Measurements from ENCODE around the gene FAM168A. TPM values are rescaled to one million over a fixed set of nuclear protein-coding genes. Genes with fewer than 3 reads are reported as not detected.

FAM168A gene
- total RNA-seq, 1 donor from 2014 or later: 50.8 TPM

DNA sequence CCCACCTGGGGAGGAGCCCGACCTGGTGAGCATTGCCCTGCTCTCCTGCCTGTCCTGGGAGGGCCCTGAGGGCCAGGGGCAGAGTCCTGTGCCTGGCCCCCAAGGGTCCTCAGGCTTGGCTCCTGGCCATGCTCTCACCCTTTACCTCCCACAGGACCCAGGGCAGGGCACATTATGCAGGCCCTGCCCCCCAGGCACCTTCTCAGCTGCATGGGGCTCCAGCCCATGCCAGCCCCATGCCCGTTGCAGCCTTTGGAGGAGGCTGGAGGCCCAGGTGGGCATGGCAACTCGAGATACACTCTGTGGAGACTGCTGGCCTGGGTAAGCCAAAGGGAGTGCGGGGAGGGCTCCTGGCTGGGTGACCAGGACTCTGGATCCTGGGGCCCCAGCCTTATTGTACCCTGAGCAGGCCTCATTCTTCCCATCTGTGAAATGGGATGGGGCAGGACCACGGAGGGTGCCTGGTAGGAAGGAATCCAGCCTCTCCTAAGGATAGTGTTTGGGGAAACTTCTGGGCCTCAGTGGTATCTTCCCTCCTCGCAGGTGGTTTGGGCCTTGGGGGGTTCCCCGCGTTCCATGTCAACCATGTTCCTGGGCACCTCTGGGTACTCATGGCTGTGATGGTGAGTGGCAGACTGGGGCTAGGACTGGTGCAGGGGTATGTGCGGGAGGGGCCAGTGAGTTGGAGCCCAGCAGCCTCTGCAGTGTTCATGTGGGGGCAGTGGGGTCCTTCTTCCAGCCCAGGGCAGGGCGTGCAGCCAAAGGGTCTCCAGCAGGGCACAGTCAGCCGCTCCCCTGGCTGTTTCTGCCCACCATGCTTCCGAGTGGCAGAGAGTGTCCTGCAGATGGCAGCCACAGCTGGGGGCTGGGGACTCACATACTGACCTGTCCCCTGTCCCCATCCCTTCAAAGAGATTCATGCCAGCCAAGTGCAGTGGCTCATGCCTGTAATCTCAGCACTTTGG is 207.0 kb downstream of the FAM168A start:
- no peaks in the 10 kb centered on the region for H3K36me3 Mint-ChIP-seq (ENCODE audit: insufficient read depth)
- H3K27ac Mint-ChIP-seq: no peak overlapping the region
- peaks cover 5% of the 10 kb centered on the region for H3K4me1 Mint-ChIP-seq (ENCODE audit: low read depth)
- TF ChIP-seq, protein P1, sequence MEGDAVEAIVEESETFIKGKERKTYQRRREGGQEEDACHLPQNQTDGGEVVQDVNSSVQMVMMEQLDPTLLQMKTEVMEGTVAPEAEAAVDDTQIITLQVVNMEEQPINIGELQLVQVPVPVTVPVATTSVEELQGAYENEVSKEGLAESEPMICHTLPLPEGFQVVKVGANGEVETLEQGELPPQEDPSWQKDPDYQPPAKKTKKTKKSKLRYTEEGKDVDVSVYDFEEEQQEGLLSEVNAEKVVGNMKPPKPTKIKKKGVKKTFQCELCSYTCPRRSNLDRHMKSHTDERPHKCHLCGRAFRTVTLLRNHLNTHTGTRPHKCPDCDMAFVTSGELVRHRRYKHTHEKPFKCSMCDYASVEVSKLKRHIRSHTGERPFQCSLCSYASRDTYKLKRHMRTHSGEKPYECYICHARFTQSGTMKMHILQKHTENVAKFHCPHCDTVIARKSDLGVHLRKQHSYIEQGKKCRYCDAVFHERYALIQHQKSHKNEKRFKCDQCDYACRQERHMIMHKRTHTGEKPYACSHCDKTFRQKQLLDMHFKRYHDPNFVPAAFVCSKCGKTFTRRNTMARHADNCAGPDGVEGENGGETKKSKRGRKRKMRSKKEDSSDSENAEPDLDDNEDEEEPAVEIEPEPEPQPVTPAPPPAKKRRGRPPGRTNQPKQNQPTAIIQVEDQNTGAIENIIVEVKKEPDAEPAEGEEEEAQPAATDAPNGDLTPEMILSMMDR (IDR thresholded peaks at IDR 0.05; ENCODE audit: unreplicated experiment): no peak
- H3K4me3 Mint-ChIP-seq (ENCODE audit: low read depth): no peak overlapping the region
- no peaks in the 10 kb centered on the region for H3K9me3 Mint-ChIP-seq (ENCODE audit: low read depth)
- no peaks in the 10 kb centered on the region for H3K27me3 Mint-ChIP-seq
- DNase-seq (ENCODE audit: low spot score, unreplicated experiment): no peak

GRCh38 chr11:73389916-73390315 is 208.0 kb downstream of the FAM168A start:
- Mint-ChIP-seq H3K27ac (no peak overlapping the region), H3K4me3 (ENCODE audit: low read depth) (no peak overlapping the region), H3K27me3 (no peaks in the 10 kb centered on the region), H3K36me3 (ENCODE audit: insufficient read depth) (no peaks in the 10 kb centered on the region), H3K4me1 (ENCODE audit: low read depth) (peaks cover 12% of the 10 kb centered on the region), H3K9me3 (ENCODE audit: low read depth) (no peaks in the 10 kb centered on the region)
- no peak for DNase-seq (ENCODE audit: low spot score, unreplicated experiment)
- TF ChIP-seq, protein P1 (IDR thresholded peaks at IDR 0.05; ENCODE audit: unreplicated experiment): no peak

- Mint-ChIP-seq H3K27me3 (no peaks in the 10 kb centered on the region), H3K36me3 (ENCODE audit: insufficient read depth) (no peaks in the 10 kb centered on the region), H3K4me3 (ENCODE audit: low read depth) (no peak overlapping the region), H3K4me1 (ENCODE audit: low read depth) (peaks cover 13% of the 10 kb centered on the region), H3K9me3 (ENCODE audit: low read depth) (no peaks in the 10 kb centered on the region), H3K27ac (no peak overlapping the region)
- TF ChIP-seq, protein P1 (IDR thresholded peaks at IDR 0.05; ENCODE audit: unreplicated experiment): no peak
- DNase-seq (ENCODE audit: low spot score, unreplicated experiment): no peak
Observed at GRCh38 chr11:73389134-73389525, 208.8 kb downstream of the FAM168A start.

DNA sequence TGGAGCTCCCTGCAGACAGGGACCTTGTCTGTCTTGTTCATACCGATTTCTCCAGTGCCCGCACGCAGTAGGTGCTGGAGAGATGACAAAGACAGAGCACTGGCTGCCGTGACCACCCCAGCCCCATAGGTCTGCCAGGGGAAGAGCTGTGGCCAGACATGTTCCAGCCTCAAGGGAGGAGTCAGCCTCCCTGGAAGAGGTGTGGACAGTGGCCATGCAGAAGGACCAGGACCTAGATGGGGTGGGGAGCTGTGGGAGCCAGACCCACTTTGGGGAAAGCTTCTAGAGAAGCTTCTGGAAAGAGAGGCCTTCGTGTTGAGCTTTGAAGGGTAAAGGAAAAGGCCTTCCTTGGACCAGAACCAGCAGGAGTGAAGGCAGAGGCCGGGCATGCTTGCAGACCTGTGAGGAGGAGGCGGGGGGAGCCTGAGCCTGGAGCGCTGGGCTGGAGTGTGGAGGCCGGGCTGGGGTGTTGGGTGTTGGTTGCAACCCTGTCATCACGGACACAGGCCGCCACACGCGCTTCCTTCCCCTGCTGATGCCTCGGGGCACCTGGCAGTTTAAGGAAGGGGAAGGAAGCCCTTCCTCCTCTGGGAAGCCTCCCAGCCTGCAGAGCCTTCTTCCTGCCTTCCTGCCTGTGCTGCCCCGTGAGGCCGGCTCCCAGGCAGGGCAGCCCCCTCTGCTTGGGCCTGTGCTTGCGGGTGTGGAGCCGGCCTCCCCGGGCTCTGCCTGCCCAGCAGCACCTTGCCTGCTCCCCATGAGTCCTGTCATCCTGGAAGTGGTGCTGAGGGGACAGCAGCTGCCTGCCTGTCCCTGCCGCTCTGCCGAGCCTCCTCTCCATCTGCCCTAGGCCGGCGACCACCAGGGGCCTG is 209.4 kb downstream of the FAM168A start:
- Mint-ChIP-seq H3K4me3 (ENCODE audit: low read depth) (no peak overlapping the region), H3K9me3 (ENCODE audit: low read depth) (no peaks in the 10 kb centered on the region), H3K27me3 (no peaks in the 10 kb centered on the region), H3K27ac (no peak overlapping the region), H3K36me3 (ENCODE audit: insufficient read depth) (no peaks in the 10 kb centered on the region), H3K4me1 (ENCODE audit: low read depth) (peaks cover 13% of the 10 kb centered on the region)
- TF ChIP-seq, protein P1 (IDR thresholded peaks at IDR 0.05; ENCODE audit: unreplicated experiment): no peak
- no peak for DNase-seq (ENCODE audit: low spot score, unreplicated experiment)

DNA sequence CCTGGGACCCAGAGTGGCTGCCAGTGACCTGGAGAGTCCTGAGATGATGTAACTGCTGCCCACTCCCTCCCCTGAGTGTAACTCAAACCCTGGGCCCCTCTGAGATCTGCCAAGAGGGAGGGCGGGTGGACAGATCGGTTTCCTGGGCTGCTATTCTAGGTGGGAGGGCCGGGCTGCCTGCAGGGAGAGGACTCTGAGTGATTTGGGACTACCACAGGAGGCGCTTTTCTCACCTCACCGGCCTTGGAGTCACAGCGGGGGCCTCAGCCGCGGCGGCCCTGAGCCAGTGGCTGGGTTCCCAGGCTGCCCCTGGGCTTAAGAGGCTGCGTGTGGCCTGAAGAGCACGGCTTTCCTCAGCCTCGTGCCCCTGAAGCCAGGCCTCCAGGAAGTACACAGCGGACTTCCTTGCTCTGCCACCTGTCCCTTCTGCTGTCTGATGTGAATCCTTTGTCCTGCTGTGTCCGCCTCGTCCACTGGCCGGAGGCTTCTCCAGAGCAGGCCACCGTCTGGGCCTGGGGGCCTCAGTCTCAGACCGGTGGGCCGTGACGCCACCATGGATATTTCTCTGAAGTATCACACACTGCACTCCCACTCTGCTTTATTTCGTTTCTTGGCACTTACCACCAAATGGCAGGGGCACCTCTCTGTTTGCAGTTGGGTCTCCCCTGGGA is 210.2 kb downstream of the FAM168A start:
- H3K27ac Mint-ChIP-seq: peak overlapping the region; percentile 7
- peaks cover 13% of the 10 kb centered on the region for H3K4me1 Mint-ChIP-seq (ENCODE audit: low read depth)
- TF ChIP-seq, protein P1 (IDR thresholded peaks at IDR 0.05; ENCODE audit: unreplicated experiment): no peak
- DNase-seq (ENCODE audit: low spot score, unreplicated experiment): no peak
- H3K9me3 Mint-ChIP-seq (ENCODE audit: low read depth): no peaks in the 10 kb centered on the region
- H3K36me3 Mint-ChIP-seq (ENCODE audit: insufficient read depth): no peaks in the 10 kb centered on the region
- H3K27me3 Mint-ChIP-seq: no peaks in the 10 kb centered on the region
- no peak overlapping the region for H3K4me3 Mint-ChIP-seq (ENCODE audit: low read depth)
